Measurements from ENCODE around the gene SPIRE2.
"Not testable (repeated sequence)": the region's sequence is repeated elsewhere in the genome, so short reads cannot be mapped to it uniquely, and the experiment has no call there.

Gene SPIRE2

DNA sequence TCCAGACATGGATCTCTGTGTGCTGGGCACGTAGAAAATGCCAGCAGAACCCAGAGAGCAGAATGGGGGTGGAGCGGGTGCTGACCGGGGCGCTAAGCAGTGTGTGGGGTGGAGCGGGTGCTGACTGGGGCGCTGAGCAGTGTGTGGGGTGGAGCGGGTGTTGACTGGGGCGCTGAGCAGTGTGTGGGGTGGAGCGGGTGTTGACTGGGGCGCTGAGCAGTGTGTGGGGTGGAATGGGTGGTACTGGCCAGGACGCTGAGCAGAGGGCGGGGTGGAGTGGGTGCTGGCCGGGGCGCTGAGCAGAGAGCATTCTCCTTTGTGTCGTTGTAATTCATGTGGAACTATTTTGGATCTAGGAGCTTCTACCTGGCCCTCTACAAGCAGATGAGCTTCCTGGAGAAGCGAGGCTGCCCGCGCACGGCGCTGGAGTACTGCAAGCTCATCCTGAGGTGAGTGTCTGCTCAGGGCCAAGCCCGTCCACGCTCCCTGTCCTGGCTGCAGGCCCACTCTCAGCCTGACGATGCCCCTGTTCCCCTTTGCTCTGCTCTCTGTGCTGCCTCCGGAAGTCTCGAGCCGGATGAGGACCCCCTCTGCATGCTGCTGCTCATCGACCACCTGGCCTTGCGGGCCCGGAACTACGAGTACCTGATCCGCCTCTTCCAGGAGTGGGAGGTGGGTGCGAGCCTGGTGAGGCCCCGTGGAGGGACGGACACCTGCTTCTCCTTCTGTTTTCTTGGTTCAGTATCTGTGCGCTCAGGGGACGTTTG, 70.1 kb downstream of the SPIRE2 start:
- no peak for DNase-seq (ENCODE audit: low read depth)

DNA sequence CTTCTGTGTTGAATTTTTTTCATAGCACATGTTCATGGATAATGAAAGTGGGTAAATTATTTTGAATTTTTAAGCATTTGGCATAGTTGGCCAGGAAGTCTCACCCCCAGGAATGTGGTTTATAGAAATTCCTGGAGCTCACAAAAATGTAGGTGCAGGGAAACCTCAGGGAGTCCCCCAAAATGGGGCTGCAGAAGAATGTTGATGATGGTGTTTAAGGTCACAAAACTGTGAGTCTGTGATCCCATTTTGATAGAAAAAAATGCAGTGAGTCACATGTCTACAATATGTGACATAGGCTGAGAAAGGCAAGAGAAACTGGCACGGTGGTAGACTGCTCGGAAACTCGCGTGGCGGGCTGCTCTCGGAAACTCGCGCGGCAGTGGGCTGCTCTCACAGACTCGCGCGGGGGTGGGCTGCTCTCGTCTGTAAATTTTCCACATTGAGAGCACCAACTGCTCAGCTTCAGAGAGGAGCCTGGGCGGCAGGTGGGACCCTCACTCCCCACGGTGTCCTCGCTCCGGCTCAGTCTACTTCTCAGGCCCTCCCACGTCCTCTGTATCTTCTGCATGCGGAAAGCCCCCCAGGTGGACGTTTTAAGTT, 71.7 kb downstream of the SPIRE2 start:
- DNase-seq (ENCODE audit: low read depth) = no peak

DNA sequence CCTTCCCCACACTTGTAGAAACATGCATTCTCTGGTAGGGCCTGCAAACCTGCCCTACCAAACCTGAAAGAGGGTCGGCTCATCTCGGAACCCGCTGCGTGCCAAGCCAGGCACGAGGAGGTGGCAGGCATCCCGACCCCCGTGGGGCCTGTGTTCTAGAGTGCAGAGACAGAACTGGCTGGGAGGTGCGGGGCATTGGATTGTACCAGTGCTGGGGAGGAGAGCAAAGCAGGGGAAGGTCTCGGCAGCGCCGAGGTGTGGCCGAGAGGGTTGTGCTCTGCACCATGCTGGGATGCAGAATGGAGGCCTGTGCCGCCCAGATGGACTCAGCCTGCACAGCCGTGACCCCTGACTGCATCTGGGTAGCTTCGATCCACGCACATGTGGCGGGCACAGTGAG, 72.6 kb downstream of the SPIRE2 start:
- no peak for DNase-seq (ENCODE audit: low read depth)

DNA sequence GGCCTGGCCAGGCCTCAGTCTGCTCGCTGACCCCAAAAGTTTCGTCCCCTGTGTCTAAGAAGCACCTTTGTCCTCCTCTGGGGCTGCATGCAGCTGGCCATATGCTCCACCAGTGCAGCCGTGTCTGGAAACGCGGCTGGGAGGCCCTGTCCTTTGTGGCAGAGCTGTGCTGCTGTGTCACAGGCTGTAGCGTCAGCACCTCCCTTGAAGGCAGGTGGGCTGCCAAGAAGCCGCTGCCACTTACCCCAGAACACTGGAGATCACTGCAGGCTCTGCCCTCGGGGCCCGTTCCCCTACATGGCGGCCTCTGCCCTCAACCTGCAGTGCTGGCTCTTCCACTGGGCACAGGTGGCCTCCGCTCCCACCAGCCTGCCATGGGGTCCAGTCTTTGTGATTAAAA, 74.7 kb downstream of the SPIRE2 start:
- no peak for DNase-seq (ENCODE audit: low read depth)

DNA sequence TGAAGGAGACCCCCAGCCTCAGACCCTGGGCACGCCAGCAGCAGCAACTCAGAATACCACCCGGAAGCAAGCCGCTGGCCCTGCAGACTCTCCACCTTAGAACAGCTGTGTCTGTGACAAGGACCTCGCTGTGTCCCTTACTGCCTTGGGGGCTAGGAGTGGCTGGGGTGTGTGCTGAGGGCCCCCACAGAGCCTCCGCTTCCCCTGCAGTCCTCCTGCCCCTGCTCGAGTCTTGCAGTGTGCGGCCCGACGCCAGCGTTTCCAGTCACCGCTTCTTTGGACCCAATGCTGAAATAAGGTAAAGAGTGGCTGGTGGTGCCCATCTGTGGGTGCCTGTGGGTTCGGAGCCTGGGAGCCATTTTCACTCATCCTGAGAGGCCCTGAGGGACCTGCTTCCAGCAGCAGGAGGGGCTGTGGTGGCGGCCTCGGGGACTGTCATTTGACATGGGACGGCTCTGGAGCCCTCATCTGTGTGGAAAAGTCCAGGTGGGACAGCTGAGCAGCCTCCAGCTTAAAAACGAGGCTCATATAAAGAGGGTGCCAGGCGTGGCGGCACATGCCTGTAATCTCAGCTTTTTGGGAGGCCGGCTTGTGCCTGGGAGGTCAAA, 75.7 kb downstream of the SPIRE2 start:
- no peak for DNase-seq (ENCODE audit: low read depth)

DNA sequence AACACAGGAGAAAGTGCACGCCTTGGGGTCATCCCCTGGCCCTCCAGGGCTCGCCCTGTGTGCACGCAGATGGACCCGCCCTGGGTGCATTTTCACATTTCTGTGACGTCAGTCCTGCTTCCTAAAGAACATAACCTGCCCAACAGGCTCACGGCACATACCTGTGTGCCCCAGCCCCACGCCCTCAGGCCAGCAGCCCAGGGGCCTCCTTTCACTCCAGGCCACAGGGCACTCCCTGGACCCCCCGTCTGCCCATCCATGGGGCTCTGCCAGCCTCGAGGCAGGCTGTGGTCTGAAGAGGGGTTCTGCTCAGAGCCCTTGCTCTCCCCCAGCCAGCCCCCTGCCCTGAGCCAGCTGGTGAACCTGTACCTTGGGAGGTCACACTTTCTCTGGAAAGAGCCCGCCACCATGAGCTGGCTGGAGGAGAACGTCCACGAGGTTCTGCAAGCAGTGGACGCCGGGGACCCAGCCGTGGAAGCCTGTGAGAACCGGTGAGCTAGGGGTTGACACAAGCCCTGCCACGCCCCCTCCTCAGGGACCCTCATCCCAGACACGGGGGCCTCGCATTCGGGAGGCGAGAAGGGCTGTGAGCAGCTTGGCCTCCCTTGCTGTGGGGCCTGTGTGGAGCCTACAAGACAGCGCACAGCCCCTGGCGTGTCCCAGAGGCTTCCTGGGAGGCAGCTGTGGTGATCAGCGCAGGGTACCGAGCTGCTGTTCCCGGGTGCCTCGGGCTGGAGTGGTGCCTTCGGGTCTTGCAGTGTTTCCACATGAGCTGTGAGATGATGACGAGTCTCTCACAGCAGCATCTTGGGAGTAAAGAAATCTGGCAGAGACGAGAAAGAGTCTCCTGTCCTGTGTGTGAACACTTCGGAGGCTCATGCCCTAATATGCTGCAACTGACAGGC, 76.6 kb downstream of the SPIRE2 start:
- no peak for DNase-seq (ENCODE audit: low read depth)

DNA sequence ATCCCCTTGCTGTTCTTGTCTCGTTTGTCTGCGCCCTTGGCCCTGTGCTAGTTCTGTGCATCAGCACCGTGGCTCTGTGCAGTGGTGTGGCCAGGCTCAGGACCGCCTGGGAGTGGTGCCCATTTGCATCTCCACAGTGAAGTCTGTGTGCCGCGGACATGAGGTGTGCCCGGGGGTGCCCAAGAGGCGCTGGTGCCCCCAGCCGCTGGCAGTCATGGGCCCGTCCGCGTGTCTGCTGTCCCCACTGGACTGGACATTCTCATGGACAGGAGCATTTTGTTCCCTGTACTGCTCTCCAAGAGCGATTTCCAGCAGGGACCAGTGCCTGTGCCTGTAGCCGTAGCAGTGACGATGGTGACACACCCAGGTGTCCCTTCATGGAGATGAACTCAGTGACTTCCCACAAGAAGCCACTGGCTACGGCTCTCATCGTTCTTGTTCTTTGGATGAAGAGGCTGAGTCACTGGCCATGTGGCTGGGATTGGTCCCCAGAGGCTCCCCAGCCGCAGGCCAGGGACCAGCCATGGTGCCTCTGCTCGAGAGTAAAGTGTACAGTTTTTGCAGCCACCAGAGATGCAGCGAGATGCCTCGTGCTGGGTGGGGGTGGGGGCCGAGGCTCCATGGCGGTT, 77.3 kb downstream of the SPIRE2 start:
- no peak for DNase-seq (ENCODE audit: low read depth)

DNA sequence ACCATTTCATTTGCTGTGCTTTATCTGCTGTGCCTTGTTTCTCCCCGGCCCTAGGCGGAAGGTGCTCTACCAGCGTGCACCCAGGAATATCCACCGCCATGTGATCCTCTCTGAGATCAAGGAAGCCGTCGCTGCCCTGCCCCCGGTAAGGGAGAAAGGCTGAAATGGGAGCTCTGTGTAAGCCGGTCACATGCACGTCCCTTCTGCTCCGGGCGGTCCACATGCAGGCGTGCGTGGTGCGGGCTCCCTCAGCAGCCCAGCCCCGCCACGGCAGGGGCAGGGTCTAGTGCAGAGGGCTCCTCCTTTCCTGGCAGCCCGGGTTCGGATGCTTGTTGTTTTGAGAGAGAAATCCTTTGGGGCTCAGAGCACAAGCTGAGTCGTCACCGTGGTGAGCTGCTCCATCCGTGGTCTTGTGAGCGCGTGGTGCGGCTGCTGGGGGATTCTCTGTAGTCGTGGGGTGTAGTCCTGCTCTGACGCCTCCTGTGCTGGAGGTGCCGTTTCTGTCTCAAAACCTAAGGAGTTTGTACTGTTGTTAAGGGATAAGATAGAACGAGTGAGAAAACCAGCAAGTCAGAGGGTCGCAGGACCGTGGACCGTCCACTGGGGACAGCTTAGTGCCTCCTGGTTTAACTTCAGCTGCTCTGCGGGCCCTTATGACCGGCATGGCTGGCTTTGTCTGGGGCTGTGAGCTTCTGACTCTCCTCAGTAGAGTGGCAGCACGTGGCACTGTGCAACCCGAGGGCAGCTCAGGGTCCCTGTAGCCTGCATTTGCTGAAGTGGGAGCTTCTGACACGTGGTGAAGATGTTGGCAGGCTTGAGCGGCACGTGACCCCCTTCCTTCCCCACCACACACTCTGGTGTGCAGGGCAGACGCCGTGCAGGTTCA, 78.1 kb downstream of the SPIRE2 start:
- no peak for DNase-seq (ENCODE audit: low read depth)

DNA sequence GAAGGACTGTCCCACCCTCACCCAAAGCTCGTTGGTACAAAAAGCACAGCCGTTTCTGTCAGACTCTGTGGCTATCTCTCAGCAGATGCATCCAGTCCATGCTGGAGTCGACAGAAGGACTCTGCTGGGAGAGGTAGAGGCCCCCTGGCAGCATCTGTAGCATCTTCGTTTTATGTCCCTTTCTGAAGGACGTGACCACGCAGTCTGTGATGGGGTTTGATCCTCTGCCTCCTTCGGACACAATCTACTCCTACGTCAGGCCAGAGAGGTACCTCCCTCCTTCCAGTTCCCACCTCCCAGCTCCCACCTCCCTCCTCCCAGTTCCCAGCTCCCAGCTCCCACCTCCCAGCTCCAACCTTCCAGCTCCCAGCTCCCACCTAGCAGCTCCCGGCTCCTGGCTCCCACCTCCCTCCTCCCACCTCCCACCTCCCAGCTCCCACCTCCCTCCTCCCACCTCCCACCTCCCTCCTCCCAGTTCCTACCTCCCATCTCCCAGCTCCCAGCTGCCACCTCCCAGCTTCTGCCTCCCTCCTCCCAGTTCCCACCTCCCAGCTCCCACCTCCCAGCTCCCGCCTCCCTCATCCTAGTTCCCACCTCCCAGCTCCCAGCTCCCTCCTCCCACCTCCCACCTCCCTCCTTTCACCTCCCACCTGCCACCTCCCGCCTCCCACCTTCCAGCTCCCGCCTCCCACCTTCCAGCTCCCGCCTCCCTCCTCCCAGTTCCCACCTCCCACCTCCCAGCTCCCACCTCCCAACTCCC, 79.0 kb downstream of the SPIRE2 start:
- DNase-seq (ENCODE audit: low read depth) = no peak

DNA sequence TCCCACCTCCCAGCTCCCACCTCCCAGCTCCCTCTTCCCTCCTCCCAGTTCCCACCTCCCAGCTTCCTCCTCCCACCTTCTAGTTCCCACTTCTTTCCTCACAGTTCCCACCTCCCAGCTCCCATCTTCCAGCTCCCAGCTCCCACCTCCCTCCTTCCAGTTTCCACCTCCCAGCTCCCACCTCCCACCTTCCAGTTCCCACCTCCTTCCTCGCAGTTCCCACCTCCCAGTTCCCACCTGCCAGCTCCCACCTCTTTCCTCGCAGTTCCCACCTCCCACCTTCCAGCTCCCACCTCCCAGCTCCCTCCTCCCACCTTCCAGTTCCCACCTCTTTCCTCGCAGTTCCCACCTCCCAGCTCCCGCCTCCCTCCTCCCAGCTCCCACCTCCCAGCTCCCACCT, 80.0 kb downstream of the SPIRE2 start:
- DNase-seq (ENCODE audit: low read depth) = no peak

DNA sequence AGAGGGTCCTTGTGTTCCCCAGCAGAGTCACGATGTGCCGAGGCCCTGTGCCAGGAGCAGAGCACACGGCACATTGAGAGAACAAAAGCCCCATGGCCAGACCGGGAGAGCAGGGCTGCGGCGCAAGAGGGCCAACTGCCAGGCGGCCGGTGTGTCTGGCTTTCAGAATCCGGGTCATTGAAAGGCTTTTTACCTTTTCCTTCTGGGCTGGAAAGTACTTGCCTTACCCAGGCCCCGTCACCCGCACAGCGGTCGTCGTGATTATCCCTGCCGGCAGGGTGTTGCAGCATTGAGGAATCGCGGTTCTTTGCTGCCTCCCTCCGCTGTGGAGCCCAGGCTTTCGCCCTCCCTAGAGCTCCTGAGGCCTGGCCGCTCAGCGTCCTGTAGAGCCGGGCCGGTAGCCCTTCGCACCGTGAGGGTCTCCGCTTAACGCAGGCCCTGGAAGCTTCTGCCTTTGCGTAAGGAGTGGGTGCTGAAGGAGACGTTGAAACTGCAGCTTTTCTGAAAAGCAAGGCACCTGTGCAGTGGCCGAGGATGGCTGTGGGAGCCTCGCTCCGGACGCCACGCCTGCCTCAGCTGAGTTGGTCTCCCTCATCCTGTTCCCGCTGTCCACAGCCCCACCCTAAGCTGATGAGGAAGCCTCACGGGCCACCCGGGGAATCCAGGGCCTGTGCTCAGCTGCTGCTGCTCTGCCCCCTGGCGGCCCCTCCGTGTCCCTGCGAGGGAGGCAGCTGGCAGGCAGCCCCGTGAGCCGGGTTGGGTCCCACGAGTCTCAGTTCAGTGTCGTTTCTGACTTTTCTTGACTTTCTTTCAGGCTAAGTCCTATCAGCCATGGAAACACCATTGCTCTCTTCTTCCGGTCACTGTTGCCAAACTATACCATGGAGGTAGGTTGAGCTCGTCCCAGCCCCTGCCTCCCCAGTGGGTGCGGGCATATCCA, 81.8 kb downstream of the SPIRE2 start:
- DNase-seq (ENCODE audit: low read depth) = peak; percentile 60

DNA sequence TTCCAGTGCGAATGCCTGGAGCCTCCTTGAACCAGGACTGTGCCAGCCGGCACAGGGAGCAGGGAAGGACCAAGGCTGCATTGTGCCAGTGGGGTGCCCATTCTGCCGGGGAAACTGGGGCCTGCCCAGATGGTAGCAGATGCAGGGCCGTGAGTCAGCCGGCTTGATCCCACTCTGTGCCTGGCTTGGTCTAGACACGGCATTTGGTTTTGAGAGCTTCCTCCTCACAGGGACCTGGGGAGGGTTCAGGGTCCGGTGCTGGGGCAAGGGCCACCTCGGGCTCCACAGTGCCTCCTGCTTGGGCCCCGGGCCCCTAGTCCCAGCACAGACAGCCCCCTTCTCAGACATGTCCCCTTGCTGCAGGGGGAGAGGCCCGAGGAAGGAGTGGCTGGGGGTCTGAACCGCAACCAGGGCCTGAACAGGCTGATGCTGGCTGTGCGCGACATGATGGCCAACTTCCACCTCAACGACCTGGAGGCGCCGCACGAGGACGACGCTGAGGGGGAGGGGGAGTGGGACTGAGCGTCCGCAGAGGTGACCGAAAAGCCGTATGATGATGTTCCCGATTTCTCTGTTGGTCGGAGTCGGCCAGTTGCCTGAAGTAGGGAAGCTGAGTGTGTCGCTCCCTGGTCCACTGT, 82.6 kb downstream of the SPIRE2 start:
- DNase-seq (ENCODE audit: low read depth) = no peak

DNA sequence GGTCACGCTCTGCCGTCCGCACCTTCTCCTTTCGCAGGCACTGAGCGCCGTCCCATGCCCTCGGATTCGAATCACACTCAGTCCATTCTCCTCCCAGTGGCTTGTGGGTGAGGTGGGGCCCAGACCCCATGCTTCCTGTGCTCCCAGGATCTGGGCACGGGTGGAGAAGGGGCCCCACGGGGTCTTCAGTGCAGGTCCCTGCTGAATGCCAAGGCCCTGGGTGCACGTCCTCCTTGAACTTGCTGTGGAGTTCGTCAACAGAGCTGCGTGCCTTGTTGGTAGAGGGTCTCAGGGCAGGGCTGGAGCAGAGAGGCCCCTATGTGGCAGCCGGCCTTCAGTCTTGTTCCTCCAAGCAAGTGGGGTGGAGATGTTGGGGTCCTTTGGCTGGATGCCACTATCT, 83.1 kb downstream of the SPIRE2 start:
- no peak for DNase-seq (ENCODE audit: low read depth)

DNA sequence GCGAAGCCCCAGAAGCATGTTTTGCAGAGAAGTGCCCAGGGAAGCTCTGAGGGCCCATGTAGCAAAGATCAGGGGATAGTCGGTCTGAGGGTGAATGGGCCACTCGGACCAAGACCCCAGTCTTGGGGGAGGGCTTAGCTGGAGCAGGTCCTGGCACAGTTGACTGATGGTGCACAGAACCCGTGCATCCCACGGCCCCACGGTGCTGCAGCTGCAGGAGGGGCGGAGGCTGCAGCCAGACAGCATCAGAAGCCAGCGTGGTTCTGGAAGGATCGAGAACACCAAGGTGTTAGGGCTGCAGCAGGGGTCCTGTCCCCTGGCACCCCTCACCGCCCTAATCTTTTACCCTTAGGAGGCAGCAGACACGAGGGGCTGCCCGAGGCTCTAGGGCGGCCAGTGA, 83.9 kb downstream of the SPIRE2 start:
- no peak for DNase-seq (ENCODE audit: low read depth)

DNA sequence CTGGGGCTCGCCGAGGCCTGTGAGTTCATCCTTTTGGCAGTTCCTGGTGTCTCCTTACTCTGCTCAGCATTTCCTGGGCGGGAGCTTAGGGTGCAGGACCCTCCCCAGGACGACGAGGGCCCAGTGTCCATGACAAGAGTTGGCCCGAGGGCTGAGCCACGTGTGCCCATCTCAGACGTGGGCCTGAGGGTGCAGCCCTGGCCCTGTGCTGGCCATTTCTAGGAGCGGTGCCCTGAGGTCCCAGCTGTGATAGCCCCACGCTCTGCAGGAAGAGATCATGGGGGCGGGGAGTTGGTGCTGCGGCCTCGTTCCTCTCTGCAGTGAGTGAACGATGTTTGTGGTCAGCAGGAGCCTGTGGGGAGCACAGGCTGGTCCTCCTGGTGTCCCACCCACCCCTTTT, 84.4 kb downstream of the SPIRE2 start:
- no peak for DNase-seq (ENCODE audit: low read depth)

DNA sequence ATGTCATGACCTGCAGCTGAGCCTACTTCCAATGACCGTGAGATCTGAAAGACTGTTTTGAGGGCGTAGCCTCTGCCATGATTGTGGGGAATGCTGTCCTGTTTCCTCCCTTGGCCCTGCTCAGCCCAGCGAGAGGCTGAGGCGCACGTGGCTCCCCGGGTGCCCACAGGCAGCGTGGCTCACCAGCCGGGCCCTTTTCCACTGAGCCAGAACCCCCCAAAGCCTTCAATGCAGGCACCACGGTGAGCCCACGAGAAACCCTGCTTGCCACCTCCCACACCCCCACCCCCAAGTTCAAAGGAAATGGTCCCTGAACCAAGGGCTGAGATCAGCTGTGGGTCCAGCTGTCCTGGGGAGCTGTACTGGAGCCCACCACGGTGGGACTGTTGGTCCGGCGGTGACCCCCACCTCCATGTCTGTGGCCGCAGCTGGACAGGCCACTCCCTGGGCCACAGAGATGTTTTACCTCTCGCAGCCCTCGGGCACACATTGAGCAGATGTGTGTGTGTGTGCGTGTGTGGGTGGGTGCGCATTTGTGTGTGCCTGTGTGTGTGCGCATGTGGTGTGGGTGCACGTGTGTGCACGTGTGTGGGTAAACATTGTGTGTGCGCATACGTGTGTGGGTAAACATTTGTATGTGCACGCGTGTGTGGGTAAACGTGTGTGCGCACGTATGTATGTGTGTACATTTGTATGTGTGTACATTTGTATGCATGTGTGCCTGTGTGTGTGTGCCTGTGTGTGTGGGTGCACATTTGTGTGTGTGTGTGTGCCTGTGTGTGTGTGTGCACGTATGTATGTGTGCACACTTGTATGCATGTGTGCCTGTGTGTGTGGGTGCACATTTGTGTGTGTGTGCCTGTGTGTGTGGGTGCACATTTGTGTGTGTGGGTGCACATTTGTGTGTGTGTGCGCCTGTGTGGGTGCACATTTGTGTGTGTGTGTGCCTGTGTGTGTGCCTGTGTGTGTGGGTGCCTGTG, 85.4 kb downstream of the SPIRE2 start:
- DNase-seq (ENCODE audit: low read depth) = no peak

DNA sequence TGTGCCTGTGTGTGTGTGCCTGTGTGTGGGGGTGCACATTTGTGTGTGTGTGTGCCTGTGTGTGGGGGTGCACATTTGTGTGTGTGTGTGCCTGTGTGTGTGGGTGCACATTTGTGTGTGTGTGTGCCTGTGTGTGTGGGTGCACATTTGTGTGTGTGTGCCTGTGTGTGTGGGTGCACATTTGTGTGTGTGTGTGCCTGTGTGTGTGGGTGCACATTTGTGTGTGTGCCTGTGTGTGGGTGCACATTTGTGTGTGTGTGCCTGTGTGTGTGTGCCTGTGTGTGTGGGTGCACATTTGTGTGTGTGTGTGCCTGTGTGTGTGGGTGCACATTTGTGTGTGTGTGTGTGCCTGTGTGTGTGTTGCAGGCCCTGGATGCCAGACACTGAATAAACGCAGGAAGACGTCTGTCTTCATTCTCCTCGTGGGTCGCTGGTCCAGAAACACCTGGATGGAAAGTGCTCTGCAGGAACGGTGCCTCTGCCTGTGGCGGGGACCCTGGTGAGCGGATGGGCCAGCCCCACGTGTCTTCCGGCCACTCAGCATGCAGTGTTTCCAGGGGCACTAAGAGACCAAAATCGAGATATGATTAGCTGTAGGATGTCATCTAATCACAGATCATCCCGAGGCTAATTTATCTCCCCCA, 86.5 kb downstream of the SPIRE2 start:
- not testable (repeated sequence) for DNase-seq (ENCODE audit: low read depth)

Data from stromal cell of bone marrow (primary cell).